Measurements from ENCODE around the gene DDX4.
"Not testable (repeated sequence)": the region's sequence is repeated elsewhere in the genome, so short reads cannot be mapped to it uniquely, and the experiment has no call there.

Gene DDX4

GRCh38 chr5:55737793-55738192, at the start of gene DDX4:
TSS of gene DDX4 (plus strand) at chr5:55738061. CDS start at chr5:55738964, 903 bp downstream.
- no peak for DNase-seq

GRCh38 chr5:55691265-55692105, 46.4 kb upstream of the DDX4 start:
- peak in 1 of 2 donors; percentile 45 for DNase-seq

GRCh38 chr5:55692106-55692417, 45.8 kb upstream of the DDX4 start:
- DNase-seq = no peak

DNA sequence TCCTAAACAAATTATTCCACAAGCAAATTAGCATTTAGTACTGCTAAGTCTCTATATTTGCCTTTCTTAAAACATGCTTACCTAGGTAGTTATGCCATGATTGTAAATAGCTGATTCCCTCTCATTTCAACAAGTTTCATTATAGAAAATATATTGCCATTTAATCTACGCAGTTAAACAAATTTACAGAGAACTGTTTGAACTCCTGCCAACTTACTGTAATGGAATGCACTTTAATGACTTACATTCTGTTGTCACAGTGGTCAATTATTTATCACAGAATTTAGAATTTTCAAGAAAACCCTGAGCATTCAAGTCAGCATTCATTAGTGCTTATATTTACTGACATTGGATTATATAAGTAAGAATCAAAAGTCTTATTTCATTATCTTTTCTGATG, 45.4 kb upstream of the DDX4 start:
- DNase-seq = no peak

GRCh38 chr5:55694152-55694830, 43.6 kb upstream of the DDX4 start:
- DNase-seq = peak in 1 of 2 donors; percentile 5

DNA sequence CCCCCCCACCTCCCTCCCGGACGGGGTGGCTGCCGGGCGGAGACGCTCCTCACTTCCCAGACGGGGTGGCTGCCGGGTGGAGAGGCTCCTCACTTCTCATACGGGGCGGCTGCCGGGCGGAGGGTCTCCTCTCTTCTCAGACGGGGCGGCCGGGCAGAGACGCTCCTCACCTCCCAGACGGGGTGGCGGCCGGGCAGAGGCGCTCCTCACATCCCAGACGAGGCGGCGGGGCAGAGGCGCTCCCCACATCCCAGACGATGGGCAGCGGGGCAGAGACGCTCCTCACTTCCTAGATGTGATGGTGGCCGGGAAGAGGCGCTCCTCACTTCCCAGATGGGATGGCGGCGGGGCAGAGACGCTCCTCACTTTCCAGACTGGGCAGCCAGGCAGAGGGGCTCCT, 41.2 kb upstream of the DDX4 start:
- not testable (repeated sequence) for DNase-seq

GRCh38 chr5:55699041-55699688, 38.7 kb upstream of the DDX4 start:
- no peak for DNase-seq

GRCh38 chr5:55700745-55701144, 37.1 kb upstream of the DDX4 start:
- DNase-seq = no peak

GRCh38 chr5:55701462-55702103, 36.3 kb upstream of the DDX4 start:
- DNase-seq = no peak

DNA sequence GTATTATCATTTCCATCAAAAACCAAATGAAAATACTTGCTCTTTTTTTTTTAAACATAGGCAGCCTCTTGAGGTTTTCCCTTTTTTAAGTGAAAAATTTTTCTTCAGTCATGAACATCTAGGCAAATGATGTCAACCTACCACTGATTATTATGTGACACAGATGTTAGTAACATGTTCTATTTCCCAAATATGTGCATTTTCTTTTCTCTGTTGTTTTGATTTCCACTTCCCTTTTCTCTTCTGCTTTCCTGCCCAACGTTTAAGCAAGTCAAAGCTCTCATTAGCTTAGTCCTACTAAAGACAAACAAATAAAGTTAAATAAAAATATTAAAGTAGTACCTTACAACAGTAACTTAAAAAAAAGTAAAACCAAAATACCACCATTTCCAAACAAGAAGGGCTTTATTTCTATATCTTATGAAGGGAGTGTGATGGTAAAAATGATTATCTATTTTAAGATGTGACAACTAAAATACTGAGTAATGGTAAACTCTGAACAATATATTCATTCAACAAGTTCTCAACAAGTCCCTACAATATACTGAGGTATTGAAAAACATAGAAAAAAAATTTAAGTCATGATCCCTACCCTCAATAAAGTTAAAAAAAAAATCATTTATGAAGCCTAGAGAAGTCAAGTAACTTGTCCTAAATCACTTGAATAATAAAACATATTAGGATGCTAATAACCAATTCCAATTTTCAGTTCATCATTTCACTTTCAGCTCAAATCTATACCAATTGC, 35.1 kb upstream of the DDX4 start:
- no peak for DNase-seq

DNA sequence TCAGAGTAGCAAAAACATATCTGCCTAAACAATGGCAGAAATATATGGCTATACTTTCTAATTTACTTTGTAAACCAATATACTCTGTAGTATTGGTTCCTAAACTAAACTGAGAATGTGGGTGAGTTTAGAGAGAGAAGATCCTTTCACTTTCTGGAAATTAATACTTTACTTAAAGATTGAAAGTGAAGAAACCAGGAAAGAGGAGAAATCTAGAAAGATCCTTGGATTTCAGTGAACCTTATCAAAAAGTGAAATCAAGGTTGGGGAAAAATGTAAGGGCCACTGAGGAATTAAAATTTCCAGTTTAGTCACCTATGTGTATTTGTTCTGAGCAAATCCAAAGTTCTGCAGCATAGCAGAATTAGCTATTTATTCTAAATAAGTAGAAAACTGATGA, 31.6 kb upstream of the DDX4 start:
- no peak for DNase-seq

GRCh38 chr5:55708732-55709131, 29.1 kb upstream of the DDX4 start:
- no peak for DNase-seq

- DNase-seq = no peak
These were observed 26.3 kb upstream of the DDX4 start for GRCh38 chr5:55711507-55712022.

DNA sequence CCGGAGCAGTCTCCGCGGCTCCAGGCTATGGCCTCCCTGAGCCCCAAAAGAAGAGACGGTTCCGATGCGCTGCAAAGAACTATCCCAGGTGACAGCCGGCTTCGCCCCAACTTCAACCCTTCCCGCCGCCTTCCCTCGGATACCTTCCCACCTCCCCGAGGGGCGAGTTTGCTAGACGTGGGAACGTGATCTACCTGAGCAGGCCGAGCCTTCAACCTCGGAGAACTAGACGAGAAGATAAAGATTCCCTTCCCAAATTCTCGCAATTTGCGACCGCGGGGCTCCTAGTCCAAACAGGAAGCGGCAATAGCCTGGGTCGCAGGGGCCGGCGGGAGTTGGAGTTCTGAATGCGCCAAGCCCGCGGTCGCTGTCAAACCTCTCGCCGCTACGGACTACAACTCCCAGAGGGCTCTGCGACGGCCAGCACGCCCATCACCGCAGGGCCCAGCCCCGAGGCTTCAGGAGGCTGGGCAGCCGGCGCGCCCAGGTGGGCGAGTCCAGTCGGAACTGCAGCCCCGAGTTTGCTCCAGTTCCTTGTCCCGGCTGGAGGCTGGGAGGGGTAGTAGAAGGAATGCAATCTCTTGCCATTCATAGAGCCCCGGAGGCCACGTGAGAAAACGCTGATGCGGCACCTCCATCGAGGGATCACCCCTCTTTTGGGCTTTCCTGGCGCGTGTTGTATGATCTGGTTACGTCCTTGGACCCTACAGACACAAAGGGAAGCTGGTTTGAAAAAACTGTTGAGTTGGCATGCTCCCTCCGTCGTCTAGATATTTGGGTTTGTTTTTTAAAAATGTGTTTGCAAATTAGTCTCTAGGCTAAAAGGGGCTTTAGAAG, 25.6 kb upstream of the DDX4 start, which contains the start of gene SLC38A9:
TSS of gene SLC38A9 (minus strand) at position 302 of the 837 bp plus-strand sequence. CDS start 14,366 bp downstream, outside the sequence.
- peak; percentile 90 to 91 for DNase-seq

- DNase-seq = no peak
These were observed 24.0 kb upstream of the DDX4 start for GRCh38 chr5:55713871-55714270.

GRCh38 chr5:55714339-55714738, 23.5 kb upstream of the DDX4 start:
- DNase-seq = no peak

DNA sequence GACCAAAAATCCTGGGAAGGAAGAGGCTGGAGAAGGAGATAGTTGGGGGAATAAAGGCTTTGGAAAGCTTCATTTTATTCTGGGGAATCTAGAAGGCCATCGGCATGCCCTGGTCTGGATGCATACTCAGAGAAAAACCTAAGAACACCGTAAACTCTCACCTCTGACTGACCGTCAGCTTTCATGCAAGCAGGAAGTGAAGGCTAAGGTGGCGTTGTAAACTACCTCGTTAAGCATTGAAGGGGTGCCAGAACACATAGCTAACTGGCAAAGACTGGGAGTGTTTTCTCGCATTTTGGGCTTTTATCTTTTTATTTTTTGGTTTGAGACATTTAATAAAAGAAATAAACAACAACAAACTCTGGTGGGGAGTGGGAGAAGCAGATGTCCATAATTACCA, 23.1 kb upstream of the DDX4 start:
- no peak for DNase-seq

DNA sequence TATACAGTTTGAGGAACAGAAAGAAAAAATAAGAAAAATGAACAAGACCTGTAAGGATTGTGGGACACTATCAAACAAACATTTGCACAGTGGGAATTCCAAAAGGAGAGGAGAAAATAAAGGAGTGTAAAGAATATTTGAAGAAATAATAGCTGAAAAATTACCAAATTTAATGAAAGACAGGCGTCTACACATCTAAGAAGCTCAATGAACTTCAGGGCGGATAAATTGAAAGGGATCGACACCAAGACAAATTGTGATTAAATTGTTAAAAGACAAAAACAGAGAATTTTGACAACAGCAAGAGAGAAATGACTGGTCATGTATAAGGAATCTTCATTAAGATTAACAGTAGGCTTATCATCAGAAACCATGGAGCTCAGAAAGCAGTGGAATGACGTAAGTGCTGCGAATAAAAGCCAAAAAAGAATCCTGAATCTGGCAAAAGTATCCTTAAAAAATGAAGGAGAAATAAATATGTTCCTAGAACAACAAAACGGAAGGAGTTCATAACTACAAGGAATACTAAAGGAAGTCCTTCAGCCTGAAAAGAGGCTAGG, 22.3 kb upstream of the DDX4 start:
- no peak for DNase-seq

- not testable (repeated sequence) for DNase-seq
These were observed 18.8 kb upstream of the DDX4 start for GRCh38 chr5:55719026-55719425.

DNA sequence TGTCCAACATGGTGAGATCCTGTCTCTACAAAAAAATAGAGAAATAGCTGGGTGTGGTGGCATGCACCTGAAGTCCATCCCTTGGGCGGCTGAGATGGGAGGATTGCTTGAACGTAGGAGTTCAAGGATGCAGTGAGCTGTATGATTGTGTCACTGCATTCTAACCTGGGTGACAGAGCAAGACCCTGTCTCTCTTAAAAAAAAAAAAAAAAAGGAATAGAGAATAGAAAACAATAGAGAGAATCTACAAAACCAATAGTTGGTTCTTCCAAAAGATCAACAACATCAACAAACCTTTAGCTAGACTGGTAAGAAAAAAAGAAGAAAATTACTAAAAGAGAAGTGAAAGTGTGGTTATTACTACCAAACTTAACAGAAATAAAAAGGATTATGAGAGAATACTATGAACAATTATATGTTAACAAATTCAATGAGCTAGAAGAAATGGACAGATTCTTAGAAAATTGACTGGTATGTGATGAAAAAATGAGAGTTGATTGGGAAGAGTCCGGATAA, 17.6 kb upstream of the DDX4 start:
- DNase-seq = no peak

DNA sequence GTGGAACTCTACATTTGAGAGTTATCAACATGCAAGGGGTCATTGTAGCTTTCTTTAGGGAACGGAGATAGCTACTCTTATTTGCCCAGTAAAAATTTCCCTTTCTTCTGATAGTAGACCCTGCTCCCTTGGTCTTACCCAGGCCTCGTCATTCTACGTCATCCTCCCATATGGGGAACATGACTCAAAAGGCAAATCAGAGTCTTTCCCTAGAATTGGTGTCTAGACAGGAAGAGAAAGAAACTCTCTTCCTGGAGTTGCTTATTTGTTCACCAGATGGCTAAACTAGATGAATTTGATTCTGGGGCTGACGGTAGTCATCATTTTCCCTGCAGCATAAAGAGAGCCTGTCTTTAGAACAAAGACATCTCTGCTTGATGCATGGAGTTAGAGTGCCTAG, 13.6 kb upstream of the DDX4 start:
- DNase-seq = no peak
